IMR-90 (cell line): ENCODE measurements around the gene IRGQ. TPM values are rescaled to one million over a fixed set of nuclear protein-coding genes. Genes with fewer than 3 reads are reported as not detected.

Source experiments
- ATAC-seq: fragments of 200-7000 bp; cut with Tn5 transposase; 2 replicates; pipeline ENCODE4 v1.9.1; 2020; ENCODE audit warnings: low read depth, mild to moderate bottlenecking, moderate library complexity
- BruUV-seq: library from RNA; stranded (reverse); fragments of 400-500 nt; replicated peaks from 2 replicates; lab custom pipeline; 2021; lab: Mats Ljungman, UMichigan
- CTCF ChIA-PET: fragments of 300-600 bp; formaldehyde crosslinking; extraction: SDS; loops from one replicate; lab custom pipeline; 2021; ENCODE audit warnings: antibody characterized with exemption; lab: Yijun Ruan, JAX
- POLR2A ChIA-PET: fragments of 300-600 bp; sonication (Branson Sonifier 250); formaldehyde crosslinking; loops from one replicate; lab custom pipeline; 2022; ENCODE audit warnings: antibody characterized with exemption; ENCODE audit not compliant: unreplicated experiment; lab: Charles Lee
- DNase-seq: peaks from one replicate; pipeline ENCODE4 v3.0.0; 2013
- H2AFZ ChIP-seq: replicated peaks from 2 replicates; pipeline ENCODE3; 2013; ENCODE audit warnings: low read length, mild to moderate bottlenecking; ENCODE audit not compliant: poor library complexity
- H2AK5ac ChIP-seq: 2 replicates; pipeline ENCODE4 v1.6.1; 2013; ENCODE audit warnings: low read depth, low read length, inconsistent platforms
- H2AK9ac ChIP-seq: replicated peaks from 2 replicates; pipeline ENCODE3; 2013; ENCODE audit warnings: mild to moderate bottlenecking, low read depth, low read length, moderate library complexity; ENCODE audit not compliant: poor library complexity
- H2BK120ac ChIP-seq: 2 replicates; pipeline ENCODE4 v1.6.1; 2013; ENCODE audit warnings: low read depth, low read length, inconsistent platforms
- H2BK15ac ChIP-seq: 3 replicates; pipeline ENCODE4 v1.6.1; 2013; ENCODE audit warnings: low read depth, low read length, inconsistent platforms
- H2BK20ac ChIP-seq: 2 replicates; pipeline ENCODE4 v1.6.1; 2013; ENCODE audit warnings: low read depth, mild to moderate bottlenecking, inconsistent platforms, low read length, moderate library complexity
- H2BK5ac ChIP-seq: 2 replicates; pipeline ENCODE4 v1.6.1; 2013; ENCODE audit warnings: mild to moderate bottlenecking, low read depth, low read length, inconsistent platforms; ENCODE audit not compliant: poor library complexity, severe bottlenecking
- H3K14ac ChIP-seq: replicated peaks from 2 replicates; pipeline ENCODE4 v1.6.1; 2013; ENCODE audit warnings: low read depth, low read length, inconsistent platforms
- H3K18ac ChIP-seq: 2 replicates; pipeline ENCODE4 v1.6.1; 2013; ENCODE audit warnings: low read depth, low read length, control low read depth
- H3K23ac ChIP-seq: 2 replicates; pipeline ENCODE4 v1.6.1; 2013; ENCODE audit warnings: low read depth, low read length, inconsistent platforms
- H3K27ac ChIP-seq: 2 replicates; pipeline ENCODE4 v1.5.1; 2013; ENCODE audit warnings: mild to moderate bottlenecking, control low read depth, low read length; ENCODE audit not compliant: insufficient read depth
- H3K27me3 ChIP-seq: 2 replicates; pipeline ENCODE4 v1.6.1; 2013; ENCODE audit warnings: low read length; ENCODE audit not compliant: control insufficient read depth, insufficient read depth
- H3K36me3 ChIP-seq: 2 replicates; pipeline ENCODE4 v1.6.1; 2013; ENCODE audit warnings: low read length, mixed read lengths; ENCODE audit not compliant: control insufficient read depth, insufficient read depth
- H3K4ac ChIP-seq: 2 replicates; pipeline ENCODE4 v1.6.1; 2013; ENCODE audit warnings: low read depth, low read length, inconsistent platforms
- H3K4me1 ChIP-seq: 2 replicates; pipeline ENCODE4 v1.6.1; 2013; ENCODE audit warnings: low read length, mixed read lengths; ENCODE audit not compliant: control insufficient read depth, insufficient read depth
- H3K4me2 ChIP-seq: 2 replicates; pipeline ENCODE4 v1.6.1; 2013; ENCODE audit warnings: low read depth, mild to moderate bottlenecking, control low read depth, low read length, moderate library complexity
- H3K4me3 ChIP-seq: 2 replicates; pipeline ENCODE4 v1.5.1; 2013; ENCODE audit warnings: low read depth, mild to moderate bottlenecking, control low read depth, low read length, moderate library complexity; ENCODE audit not compliant: insufficient read depth
- H3K56ac ChIP-seq: 2 replicates; pipeline ENCODE4 v1.6.1; 2013; ENCODE audit warnings: low read length, inconsistent platforms; ENCODE audit not compliant: insufficient read depth; ENCODE audit errors: extremely low read depth
- H3K79me1 ChIP-seq, 2 experiments: 2 replicates each; pipeline ENCODE4 v1.6.1; 2013; ENCODE audit warnings: low read length in 2 of 2, inconsistent platforms in 1 of 2, low read depth in 1 of 2
- H3K9ac ChIP-seq: 2 replicates; pipeline ENCODE4 v1.6.1; 2013; ENCODE audit warnings: low read depth, low read length, control low read depth
- H3K9me1 ChIP-seq: 2 replicates; pipeline ENCODE4 v1.6.1; 2013; ENCODE audit warnings: low read length, inconsistent platforms; ENCODE audit not compliant: insufficient read depth
- H3K9me3 ChIP-seq: 2 replicates; pipeline ENCODE4 v1.6.1; 2013; ENCODE audit warnings: low read length; ENCODE audit not compliant: control insufficient read depth, insufficient read depth
- H4K20me1 ChIP-seq: 2 replicates; pipeline ENCODE4 v1.6.1; 2013; ENCODE audit warnings: low read length, inconsistent platforms; ENCODE audit not compliant: insufficient read depth
- H4K5ac ChIP-seq: 2 replicates; pipeline ENCODE4 v1.6.1; 2013; ENCODE audit warnings: mild to moderate bottlenecking, low read depth, low read length, control low read depth
- H4K8ac ChIP-seq, 2 experiments: 2 replicates each; pipeline ENCODE4 v1.6.1; 2013; ENCODE audit warnings: low read depth in 2 of 2, low read length in 2 of 2, control low read depth in 1 of 2, inconsistent platforms in 1 of 2
- H4K91ac ChIP-seq: 2 replicates; pipeline ENCODE4 v1.6.1; 2013; ENCODE audit warnings: low read depth, low read length, inconsistent platforms; ENCODE audit not compliant: insufficient read depth
- RFX5 ChIP-seq: IDR thresholded peaks from 2 replicates; pipeline ENCODE4 v1.8.0; 2012; ENCODE audit warnings: low read depth, mild to moderate bottlenecking, low read length, moderate library complexity
- WGBS, 2 experiments: methylation state at CpG; one replicate each; pipeline versions ENCODE4 v1.1.5 to v1.1.7; 2013; ENCODE audit warnings: missing lambda C conversion rate in 2 of 2; ENCODE audit not compliant: insufficient read length in 1 of 2; ENCODE audit errors: extremely low coverage in 2 of 2; 5-methylcytosine and 5-hydroxymethylcytosine counted together
- dilution Hi-C: fragments of 300-500 bp; cut with HindIII; formaldehyde crosslinking; loops from one replicate; pipeline ENCODE4 v1.14.3; 2018; ENCODE audit warnings: low sequenced_read_pairs; ENCODE audit not compliant: unreplicated experiment
- in situ Hi-C: fragments of 300-500 bp; cut with MboI; formaldehyde crosslinking; loops from 3 replicates; pipeline ENCODE4 v1.14.3; 2019; ENCODE audit warnings: low sequenced_read_pairs, inconsistent platforms, mixed read lengths
- intact Hi-C: fragments of 100-400 bp; cut with micrococcal nuclease; formaldehyde crosslinking; loops from 2 replicates; pipeline ENCODE4 v1.10.0; 2022
- polyA plus RNA-seq, 3 experiments: library from polyadenylated mRNA; depleted of rRNA; stranded (reverse); fragments of >200 nt; gene quantifications; 2 replicates each; pipeline ENCODE4 v1.2.3, GENCODE V29; 2012; ENCODE audit warnings: low replicate concordance in 1 of 3
- total RNA-seq: library from RNA; depleted of rRNA; stranded (reverse); fragments of >200 nt; gene quantifications from 2 replicates; pipeline ENCODE4 v1.2.3, GENCODE V29; 2012

Gene IRGQ
- total and polyA plus RNA-seq, 2 of the 4 experiments (the other 2 are of a cell fraction), result 9.0 to 9.9 TPM

DNA sequence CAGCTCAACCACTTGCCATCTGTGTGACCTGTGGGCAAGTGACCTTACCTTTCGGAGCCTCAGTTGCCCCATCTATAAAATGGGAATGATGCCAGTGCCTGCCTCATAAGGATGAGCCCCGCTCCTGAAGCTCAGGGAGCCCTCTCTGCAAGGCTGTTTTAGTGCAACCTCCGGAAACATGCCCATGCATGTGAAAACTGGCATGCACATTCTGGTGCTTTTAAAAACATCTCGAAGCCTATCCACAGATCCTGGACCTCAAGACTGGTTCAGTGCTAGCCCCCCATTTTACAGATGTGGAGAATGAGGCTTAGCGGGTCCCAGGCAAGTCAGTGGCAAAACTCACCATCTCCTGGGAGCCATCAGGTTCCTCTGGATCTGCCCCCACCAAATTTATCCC lies 38.1 kb upstream of the IRGQ start:
- no peak for ATAC-seq
- DNase-seq, result no peak
- POLR2A ChIA-PET, result no interaction called here

More for the DNA sequence above, 38.1 kb upstream of the IRGQ start:
- in situ Hi-C loops (no loop called here), dilution Hi-C loops (no loop called here), intact Hi-C loops (no loop called here)
- H4K8ac ChIP-seq, result no peak overlapping the region
- no peak overlapping the region for H2BK120ac ChIP-seq
- H2AK9ac ChIP-seq, result peak overlapping the region; percentile 50
- no peak overlapping the region for H3K4ac ChIP-seq
- CTCF ChIA-PET, result no interaction called here
- H2AK5ac ChIP-seq, result no peak overlapping the region
- H3K27ac ChIP-seq, result no peak overlapping the region
- no peaks in the 10 kb centered on the region for H3K79me1 ChIP-seq
- H3K36me3 ChIP-seq, result no peaks in the 10 kb centered on the region
- no peak overlapping the region for H3K4me3 ChIP-seq
- no peak overlapping the region; the same call in 2 of the 3 replicates for H2BK15ac ChIP-seq
- H3K27me3 ChIP-seq, result peaks cover 25% of the 10 kb centered on the region
- TF ChIP-seq RFX5, result no peak
- H2BK5ac ChIP-seq, result no peak overlapping the region
- no peak overlapping the region for H3K14ac ChIP-seq
- peaks cover 5% of the 10 kb centered on the region; the same call in 1 of the 2 replicates for H3K4me1 ChIP-seq
- H3K9ac ChIP-seq, result no peak overlapping the region
- no peaks in the 10 kb centered on the region for H3K9me3 ChIP-seq
- H3K4me2 ChIP-seq, result no peak overlapping the region
- no peak overlapping the region for H4K91ac ChIP-seq
- H3K56ac ChIP-seq, result no peak overlapping the region
- WGBS, 2 experiments, result 83% methylated on average over 1 of the region's 5 CpGs; no CpG with 5 or more reads in 1 of the 2 experiments
- no TSS peak for BruUV-seq
- no peak overlapping the region for H2AFZ ChIP-seq
- H4K20me1 ChIP-seq, result no peaks in the 10 kb centered on the region
- H3K23ac ChIP-seq, result no peak overlapping the region
- H3K9me1 ChIP-seq, result no peaks in the 10 kb centered on the region
- H4K5ac ChIP-seq, result no peak overlapping the region
- H2BK20ac ChIP-seq, result no peak overlapping the region
- H3K18ac ChIP-seq, result no peak overlapping the region
